Measurements from ENCODE around the gene TIMP2.
"Not testable (repeated sequence)": the region's sequence is repeated elsewhere in the genome, so short reads cannot be mapped to it uniquely, and the experiment has no call there.

Gene TIMP2, protein sequence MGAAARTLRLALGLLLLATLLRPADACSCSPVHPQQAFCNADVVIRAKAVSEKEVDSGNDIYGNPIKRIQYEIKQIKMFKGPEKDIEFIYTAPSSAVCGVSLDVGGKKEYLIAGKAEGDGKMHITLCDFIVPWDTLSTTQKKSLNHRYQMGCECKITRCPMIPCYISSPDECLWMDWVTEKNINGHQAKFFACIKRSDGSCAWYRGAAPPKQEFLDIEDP

GRCh38 chr17:78925234-78925633, at the start of gene TIMP2:
Gene TIMP2 (minus strand): TSS chr17:78925387. CDS start chr17:78925088, 299 bp downstream.
- DNase-seq (ENCODE audit: low spot score) = peak; percentile 72

- DNase-seq (ENCODE audit: low spot score) = no peak
These were observed 48.8 kb upstream of the TIMP2 start for GRCh38 chr17:78973792-78974520.

DNA sequence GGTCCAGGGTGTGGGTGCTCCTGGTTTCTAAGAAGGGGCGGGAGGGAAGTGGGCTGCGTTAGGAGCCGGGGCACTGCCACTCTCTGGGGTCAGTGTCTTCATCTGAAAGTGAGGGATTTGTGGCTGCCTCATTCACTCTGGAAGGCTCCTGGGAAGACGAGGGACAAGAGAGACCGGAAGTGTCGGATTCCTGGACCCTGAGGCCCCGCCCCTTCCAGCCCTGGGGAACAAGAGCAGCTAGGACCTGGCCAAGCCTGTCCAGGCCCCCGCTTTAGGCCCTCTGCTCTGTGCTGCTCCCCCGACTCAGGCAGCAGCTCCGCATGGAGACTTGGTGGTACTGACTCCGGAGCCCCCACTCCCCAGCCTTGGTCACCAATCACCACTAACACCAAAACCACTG, 48.0 kb upstream of the TIMP2 start:
- DNase-seq (ENCODE audit: low spot score) = no peak

DNA sequence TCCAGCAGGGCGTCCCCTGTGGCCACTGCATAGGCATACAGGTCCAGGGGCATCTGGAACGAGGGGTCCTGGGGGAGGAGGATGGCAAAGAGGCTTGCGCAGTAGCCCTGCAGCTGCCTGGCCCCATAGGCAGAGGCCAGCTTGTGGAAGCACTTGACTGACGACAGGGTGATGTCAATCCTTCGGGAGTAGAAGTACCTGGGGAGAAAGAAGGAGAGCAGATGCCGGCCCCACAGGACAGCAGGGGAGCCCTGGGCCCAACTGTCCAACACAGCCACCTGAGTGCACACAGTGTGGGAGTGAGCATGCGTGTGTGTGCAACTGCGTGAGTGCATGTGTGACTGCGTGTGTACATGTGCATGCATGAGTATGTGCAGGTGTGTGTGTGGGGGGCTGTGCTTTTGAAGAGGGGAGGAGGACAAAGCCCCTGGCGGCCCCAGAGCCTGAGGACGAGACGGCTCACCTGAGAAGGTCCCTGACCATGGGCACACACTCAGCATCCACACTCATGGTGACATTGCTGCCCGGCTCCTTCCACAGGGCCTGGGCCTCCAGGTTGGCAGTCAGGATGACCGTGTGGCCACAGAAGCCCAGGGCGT, 47.4 kb upstream of the TIMP2 start:
- no peak for DNase-seq (ENCODE audit: low spot score)

DNA sequence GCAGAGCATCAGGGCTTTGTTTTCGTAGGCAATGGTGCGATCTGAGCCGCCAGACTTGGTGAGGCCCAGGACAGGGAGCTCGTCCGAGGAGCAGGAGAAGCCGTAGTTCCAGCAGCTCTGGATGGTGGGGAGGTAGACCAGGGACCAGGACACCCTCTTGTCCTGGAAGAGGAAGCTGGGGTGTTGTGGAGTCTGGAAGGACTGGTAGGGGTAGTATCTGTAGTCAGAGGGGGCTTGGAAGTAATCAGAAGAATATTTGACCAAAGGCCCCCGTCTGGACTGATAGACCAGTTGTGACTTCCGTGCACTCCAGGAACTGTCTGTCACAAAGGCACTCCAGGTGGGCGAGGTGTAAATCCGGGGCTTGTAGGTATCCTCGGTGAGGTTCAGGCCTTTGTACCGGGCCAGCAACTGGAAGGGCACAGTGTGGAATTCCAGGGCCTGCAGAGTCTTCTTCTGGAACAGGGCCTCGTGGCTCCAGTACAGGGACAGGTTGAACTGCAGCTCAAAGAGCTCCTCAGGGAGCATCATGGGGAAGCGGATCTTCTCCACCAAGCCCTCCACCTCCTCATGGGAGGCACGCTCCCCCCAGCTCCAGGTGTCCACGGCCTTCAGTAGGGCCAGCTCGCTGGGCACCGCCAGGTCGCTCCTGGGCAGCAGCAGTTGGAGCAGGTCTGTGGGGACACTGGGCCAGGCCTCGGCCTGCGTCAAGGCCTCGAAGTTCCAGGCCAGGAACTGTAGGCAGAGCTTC, 46.7 kb upstream of the TIMP2 start:
- DNase-seq (ENCODE audit: low spot score) = no peak

GRCh38 chr17:78970834-78971755, 45.9 kb upstream of the TIMP2 start:
- peak; percentile 55 for DNase-seq (ENCODE audit: low spot score)

DNA sequence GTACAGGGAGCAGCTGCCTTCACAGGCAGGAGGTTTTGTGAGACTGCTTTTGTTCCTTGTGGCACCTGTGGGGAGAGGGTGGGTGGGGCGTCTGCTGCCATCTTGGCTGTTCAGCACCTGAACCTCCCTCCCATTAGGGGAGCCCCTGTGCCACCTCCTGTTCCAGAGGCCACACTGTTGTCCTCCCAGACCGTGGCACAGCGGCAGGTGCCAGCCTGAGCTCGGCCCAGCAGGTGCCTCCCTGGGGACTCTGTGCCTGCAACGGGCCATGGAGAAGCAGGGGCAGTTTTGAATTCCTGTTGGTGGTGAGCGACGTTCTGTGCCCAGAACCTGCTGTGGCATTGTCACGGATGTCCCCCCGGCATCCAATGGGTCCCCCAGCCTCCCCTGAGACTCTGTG, 44.7 kb upstream of the TIMP2 start:
- no peak for DNase-seq (ENCODE audit: low spot score)

DNA sequence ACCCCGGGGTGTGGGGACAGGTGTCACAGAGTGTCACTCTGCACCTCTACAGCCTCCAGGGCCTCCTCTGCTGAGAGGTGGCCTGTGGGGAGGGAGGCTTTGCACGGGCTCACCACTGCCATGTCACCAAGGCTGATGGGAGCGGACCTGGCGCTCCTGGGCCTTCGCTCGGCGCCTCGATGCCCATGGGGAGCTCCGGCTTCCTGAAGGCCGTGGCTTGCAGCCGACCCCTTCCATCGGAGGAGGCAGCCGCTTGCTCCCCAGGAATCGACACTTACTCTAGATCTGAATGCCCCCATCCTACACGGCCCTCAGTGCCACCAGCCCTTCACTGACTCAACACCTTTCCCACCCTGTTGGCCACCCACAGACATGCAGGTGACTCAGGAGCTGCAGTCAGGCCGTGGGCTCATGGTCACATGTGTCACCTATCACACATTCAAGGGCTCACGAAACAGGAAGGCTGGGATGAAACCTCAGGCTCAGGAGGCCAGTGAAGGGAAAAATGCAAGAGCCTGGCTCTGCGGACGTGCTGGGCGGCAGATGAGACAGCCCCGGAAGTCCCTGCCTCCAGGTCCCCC, 42.7 kb upstream of the TIMP2 start:
- DNase-seq (ENCODE audit: low spot score) = no peak

GRCh38 chr17:78966910-78967600, 41.9 kb upstream of the TIMP2 start:
- no peak for DNase-seq (ENCODE audit: low spot score)

- DNase-seq (ENCODE audit: low spot score) = no peak
These were observed 41.1 kb upstream of the TIMP2 start for GRCh38 chr17:78966123-78966813.

DNA sequence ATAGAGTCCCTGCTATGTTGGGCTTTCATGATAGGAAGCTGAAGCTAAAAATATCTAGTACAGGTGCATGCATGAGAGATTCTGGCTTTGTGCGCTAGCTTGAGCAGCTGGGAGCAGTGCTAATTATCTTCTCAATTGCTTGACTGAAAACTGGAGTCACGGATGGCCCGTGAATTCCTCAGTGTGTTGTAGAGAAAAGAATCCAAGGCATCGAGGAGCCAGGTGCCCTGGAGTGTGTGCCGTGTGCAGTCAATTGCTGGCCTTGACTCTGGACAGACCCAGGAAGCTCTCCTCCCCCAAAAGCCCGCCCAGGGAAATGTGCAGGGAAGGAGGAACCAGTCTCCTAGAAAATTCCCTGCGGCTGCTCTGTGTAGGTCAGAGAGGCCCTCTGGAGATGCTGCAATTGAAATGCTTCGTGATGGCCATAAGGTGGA, 40.3 kb upstream of the TIMP2 start:
- DNase-seq (ENCODE audit: low spot score) = no peak

DNA sequence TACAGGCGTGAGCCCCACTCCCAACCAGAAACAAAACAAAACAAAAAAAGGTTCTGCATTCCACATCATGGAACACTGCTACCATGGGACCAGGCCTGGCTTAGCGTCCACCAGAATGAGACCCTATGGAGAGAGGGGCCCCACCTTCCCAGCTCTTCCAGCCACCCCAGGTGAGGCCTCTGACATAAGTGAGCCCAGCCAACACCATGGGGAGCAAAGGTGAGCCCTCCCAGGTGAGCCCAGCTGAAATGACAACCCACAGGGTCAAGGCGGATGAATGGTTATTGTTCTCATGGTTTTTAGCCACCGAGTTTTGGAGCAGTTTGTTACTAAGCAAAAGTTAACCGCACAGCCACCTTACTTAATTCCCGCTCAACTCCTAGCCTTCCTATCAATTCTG, 38.2 kb upstream of the TIMP2 start:
- no peak for DNase-seq (ENCODE audit: low spot score)

- DNase-seq (ENCODE audit: low spot score) = not testable (repeated sequence)
These were observed 37.8 kb upstream of the TIMP2 start for GRCh38 chr17:78962984-78963348.

GRCh38 chr17:78962345-78962983, 37.3 kb upstream of the TIMP2 start:
- DNase-seq (ENCODE audit: low spot score) = no peak

DNA sequence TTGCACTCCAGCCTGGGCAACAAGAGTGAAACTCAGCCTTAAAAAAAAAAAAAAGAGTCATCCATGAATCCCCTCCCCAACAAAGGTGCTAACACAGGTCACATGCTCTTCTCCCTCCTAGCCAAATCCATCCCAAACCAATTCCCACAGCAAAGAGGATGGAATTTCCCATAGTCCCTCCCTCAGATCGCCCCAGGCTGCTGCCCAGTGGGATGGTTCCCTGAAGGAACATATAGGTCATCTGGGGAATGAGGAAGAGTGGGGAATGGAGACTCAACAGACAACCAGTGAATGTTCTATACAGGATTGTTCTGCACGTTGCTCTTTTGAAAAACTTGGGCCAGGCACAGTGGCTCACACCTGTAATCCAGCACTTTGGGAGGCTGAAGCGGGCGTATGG, 36.4 kb upstream of the TIMP2 start:
- no peak for DNase-seq (ENCODE audit: low spot score)

DNA sequence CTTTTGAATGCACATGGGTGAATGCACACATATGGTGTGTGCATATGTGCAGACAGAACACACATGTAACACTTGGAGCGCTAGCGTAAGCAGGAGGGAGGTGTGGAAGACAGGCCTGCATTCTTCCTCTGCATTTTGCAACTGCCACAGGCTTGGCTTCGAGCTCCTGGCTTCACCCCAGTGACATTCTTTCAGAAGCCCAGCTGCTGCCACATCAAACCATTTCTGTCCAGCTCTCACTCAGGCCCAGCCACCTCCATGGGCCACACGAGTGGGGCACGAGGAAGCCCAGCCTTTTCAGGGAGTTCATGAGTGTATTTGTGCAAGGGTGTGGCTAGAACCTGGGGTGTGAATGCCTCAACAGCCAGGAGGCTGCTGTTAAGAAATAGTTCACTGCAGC, 35.7 kb upstream of the TIMP2 start:
- no peak for DNase-seq (ENCODE audit: low spot score)

DNA sequence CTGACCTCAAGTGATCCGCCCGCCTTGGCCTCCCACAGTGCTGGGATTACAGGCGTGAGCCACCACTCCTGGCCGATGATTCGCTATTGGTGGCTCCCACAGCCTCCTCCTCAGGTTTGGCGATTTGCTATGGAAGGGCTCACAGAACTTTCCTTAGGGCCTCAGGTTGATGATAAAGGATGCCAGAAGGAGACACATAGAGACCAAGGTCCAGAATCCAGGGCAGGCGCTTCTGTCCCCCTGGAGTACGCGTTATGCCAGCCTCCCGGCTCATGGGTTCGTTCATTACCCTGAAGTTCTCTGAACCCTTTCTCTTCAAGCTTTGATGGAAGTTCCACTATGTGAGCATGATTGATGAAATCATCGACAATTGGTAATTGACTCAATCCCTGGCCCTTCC, 34.6 kb upstream of the TIMP2 start:
- no peak for DNase-seq (ENCODE audit: low spot score)

- DNase-seq (ENCODE audit: low spot score) = no peak
These were observed 33.5 kb upstream of the TIMP2 start for GRCh38 chr17:78958641-78959127.

DNA sequence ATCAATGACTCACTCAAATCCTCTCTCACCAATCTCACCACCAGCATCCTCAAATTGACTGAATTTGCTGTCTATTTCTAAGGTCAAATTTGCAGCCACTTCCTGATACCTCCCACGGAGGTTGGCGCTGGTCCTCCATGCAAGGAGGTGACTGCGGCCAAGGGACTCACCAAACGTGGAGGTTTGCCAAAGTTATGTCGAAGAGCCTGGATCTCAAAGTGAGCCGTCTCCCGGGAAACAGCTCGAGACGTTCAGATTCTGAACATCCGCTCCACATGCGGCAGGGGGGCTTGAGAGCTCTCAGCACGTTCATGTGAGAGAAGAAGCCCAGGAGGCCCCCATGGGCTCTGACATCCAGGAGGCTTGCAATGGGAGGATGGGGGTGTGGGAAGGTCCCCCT, 31.9 kb upstream of the TIMP2 start:
- DNase-seq (ENCODE audit: low spot score) = no peak
